Stimulated activated CD8-positive, alpha-beta memory T cell treated with anti-CD3 and anti-CD28 coated beads, Interleukin-7, amount 100 ng/mL, for 24 hours (primary cell): ENCODE results near the gene DHX38.

Source experiments
- DNase-seq: peaks from one replicate; pipeline ENCODE4 v3.0.0-alpha.2; 2020; ENCODE audit warnings: low read depth

DHX38 gene

DNA sequence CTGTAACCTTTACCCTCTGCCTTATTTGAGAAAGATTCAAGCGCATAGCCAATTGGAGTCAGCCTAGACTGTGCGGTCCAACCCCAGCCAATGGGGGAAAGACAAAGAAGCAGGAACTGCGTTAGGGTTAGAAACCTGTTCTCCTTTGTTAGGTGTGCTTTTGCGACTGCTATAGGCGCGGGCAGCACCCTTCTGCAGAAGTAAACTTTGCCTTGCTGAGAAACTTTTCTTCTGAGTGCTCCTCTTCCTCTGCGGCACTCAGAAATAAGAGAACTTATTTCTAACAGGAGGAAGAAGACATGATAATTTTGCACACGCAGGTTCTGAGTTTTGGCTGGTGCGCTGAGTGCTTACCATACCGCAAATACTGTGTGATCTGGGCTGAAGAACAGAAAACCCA, 9.2 kb upstream of the DHX38 start:
- no peak for DNase-seq

DNA sequence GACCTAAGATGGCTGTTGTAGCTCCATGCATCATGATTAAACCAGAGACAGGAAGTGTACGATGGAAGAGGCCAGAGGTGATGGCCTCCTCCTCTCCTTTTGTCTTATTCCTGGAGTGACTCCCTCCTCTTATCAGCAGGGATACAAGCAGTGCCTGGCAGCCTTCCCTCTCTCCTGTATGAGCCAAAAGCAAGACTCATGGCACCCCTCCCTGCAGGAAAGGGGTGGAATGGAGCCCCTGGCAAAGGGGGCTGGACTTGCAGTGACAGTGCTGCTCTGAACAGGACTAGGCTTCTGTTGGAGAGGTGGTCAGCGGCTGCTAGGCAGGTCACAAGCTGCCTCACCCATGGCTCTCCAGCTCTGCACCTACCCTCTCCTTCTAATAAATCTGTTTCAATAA, 8.6 kb upstream of the DHX38 start:
- no peak for DNase-seq

GRCh38 chr16:72091217-72091616, 2.4 kb upstream of the DHX38 start:
- no peak for DNase-seq

- no peak for DNase-seq
These were observed 707 bp upstream of the DHX38 start for GRCh38 chr16:72092832-72093447.

GRCh38 chr16:72094266-72094610, 591 bp downstream of the DHX38 start:
- peak; percentile 3 for DNase-seq

DNA sequence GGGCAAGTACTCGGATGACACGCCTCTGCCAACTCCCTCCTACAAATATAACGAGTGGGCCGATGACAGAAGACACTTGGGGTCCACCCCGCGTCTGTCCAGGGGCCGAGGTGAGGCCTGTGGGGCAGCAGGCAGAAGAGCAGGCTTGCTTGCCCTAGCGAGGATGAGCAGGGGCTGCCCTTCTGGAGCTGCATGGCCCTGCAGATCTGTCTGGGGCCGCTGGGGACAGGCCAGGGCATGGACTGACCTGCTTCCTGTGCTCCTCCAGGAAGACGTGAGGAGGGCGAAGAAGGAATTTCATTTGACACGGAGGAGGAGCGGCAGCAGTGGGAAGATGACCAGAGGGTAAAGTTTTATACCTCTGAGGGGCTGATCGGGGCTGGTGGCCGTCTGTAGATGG, 5.3 kb downstream of the DHX38 start:
- DNase-seq = no peak

- peak; percentile 6 for DNase-seq
These were observed 5.8 kb downstream of the DHX38 start for GRCh38 chr16:72099377-72099818.

GRCh38 chr16:72101195-72101594, 7.5 kb downstream of the DHX38 start:
- no peak for DNase-seq

DNA sequence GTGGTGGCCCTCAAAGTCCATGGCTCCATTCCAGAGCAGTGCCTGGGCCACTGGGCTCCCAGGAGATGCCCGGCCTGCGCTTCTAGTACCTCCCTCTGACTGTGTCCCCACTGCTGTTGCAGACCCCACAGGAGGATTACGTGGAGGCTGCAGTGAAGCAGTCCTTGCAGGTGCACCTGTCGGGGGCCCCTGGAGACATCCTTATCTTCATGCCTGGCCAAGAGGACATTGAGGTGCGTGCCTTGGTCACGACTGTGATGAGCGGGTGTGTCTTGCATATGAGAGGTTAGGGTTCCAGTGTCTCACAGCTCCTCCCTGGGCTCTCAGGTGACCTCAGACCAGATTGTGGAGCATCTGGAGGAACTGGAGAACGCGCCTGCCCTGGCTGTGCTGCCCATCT, 11.3 kb downstream of the DHX38 start:
- no peak for DNase-seq

- no peak for DNase-seq
These were observed 12.3 kb downstream of the DHX38 start for GRCh38 chr16:72105978-72106377.

GRCh38 chr16:72107371-72107770, 13.7 kb downstream of the DHX38 start:
- DNase-seq = no peak

DNA sequence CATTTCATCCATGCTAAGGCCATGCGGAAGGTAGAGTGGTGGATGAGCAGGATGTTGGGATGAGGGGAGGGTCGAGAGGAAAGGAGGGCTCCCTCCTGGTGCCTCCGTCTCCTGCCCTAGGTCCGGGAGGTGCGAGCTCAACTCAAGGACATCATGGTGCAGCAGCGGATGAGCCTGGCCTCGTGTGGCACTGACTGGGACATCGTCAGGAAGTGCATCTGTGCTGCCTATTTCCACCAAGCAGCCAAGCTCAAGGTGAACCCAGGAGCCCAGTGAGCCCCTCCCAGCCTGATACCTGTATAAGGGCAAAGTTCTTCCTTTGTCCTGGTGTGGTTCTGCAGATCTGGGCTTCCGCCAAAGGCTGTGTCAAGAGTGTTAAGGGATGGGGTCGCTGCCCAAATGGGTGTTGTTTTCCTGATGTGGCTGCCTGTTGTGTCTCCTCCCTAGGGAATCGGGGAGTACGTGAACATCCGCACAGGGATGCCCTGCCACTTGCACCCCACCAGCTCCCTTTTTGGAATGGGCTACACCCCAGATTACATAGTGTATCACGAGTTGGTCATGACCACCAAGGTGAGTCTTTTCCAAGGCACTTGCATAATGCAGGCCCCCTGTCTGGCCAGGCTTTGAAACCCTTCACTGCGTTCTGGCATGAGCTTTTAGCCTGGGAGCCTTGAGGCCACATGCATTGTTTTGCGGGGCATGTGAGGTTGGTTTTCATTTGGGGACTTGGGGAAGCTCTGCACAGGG, 14.9 kb downstream of the DHX38 start:
- DNase-seq = no peak

- no peak for DNase-seq
These were observed 15.7 kb downstream of the DHX38 start for GRCh38 chr16:72109300-72109699.

DNA sequence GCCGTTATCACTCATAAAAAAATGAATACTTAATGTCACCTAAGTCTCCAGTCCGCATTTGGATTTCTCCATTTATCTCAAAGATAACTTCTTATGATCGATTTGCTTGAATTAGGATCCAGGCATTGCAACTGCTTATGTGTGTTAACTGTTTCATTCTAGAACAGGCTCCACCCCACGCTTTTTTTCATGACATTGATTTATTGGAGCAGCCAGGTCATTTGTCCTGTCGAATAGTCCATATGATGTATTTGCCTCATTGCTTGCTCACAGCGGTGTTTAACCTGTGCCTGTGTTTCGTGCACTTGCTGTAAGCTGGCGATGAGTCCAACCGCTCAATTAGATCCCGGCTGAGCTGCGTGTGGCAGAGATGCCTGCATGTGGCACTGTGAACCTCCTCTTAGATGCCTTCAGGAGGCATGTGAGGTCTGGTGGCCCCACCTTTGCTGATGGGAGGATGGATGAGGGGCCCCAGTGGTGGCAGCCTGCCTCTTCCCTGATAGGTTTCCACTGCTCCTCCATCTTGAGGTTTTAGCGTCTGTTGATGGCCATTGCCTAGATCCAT, 16.4 kb downstream of the DHX38 start:
- DNase-seq = no peak

GRCh38 chr16:72110662-72111615, 17.3 kb downstream of the DHX38 start:
- no peak for DNase-seq

- no peak for DNase-seq
These were observed 18.2 kb downstream of the DHX38 start for GRCh38 chr16:72111657-72112451.

DNA sequence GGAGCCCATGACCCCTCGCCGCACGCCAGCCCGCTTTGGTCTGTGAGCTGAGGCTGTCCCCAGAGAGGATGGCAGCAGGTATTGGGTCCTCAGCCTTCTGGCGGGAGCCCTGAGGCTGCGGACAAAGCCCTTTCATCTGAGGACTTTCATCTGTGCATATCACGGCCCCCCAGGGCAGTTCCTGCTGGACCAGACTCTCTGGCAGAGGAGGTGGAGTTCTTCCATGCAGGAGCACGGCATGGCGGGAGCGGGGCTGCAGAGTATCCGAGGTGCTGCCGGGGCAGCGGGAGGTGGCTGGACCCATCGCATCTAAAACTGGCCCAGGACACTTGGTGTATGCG, 18.8 kb downstream of the DHX38 start:
- no peak for DNase-seq

GRCh38 chr16:72112906-72113615, 19.4 kb downstream of the DHX38 start:
- no peak for DNase-seq

GRCh38 chr16:72113616-72113945, 19.9 kb downstream of the DHX38 start:
- DNase-seq = no peak

DNA sequence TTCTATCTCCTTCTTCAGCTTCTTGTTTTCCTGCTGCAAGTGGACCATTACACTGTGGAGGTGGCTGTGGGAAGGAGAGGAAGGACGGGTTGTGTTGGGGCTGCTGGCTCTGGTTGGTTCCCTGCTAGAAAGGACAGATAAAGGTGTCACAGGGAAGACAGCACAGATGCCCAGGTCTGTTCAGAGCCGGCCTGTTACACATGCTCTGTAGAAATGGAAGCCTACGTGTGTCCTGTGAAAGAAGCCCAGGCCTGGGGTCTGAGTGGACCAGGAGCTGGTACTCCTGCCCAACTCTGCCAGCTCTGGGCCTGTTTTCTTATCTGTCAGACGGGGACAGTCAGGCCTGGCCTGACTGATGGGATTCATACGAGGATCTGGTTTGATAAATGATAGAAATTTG, 26.4 kb downstream of the DHX38 start:
- no peak for DNase-seq

DNA sequence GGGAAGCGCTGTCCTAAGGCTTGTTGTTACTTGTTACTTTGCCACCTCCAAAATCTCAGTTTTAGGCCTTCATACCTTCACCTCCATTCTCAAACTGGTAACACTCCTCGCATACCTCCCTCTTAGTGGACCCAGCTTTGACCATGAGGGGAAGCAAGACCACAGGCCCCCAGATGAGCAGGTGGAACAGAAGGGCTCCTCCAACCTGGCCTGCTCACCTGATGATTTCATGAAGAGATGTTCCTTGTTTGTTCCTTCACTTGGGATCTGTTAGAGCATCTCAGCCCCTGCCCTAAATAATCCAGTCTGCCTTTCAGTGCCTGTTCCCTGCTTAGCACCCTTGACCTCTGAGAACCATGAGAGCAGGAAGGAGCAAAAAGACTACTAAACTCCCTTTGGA, 28.7 kb downstream of the DHX38 start:
- no peak for DNase-seq
